ENCODE data around the gene PRKCH.

PRKCH gene

GRCh38 chr14:61334197-61334701 lies 12.9 kb downstream of the PRKCH start:
- Histone ChIP-seq H2AFZ (ENCODE audit: low read depth, low read length) (no peak overlapping the region), H3K4me3 (ENCODE audit: low read length) (no peak overlapping the region), H3K36me3 (replicated peaks; ENCODE audit: low read depth, low read length) (no peaks in the 10 kb centered on the region), H3K4me2 (ENCODE audit: low read length) (no peak overlapping the region), H3K79me2 (ENCODE audit: low read length) (no peaks in the 10 kb centered on the region), H3K9me3 (ENCODE audit: insufficient read depth, low read length) (no peaks in the 10 kb centered on the region), H3K4me1 (ENCODE audit: low read length) (peaks cover 11% of the 10 kb centered on the region), H4K20me1 (ENCODE audit: insufficient read depth, low read length) (no peaks in the 10 kb centered on the region), H3K27ac (ENCODE audit: low read length) (no peak overlapping the region), H3K9ac (ENCODE audit: low read length) (no peak overlapping the region), H3K27me3 (ENCODE audit: low read depth, low read length) (peaks cover 9% of the 10 kb centered on the region)
- no peak for TF ChIP-seq EZH2phosphoT487 (IDR thresholded peaks at IDR 0.05; ENCODE audit: low read depth)
- TF ChIP-seq, protein P1, sequence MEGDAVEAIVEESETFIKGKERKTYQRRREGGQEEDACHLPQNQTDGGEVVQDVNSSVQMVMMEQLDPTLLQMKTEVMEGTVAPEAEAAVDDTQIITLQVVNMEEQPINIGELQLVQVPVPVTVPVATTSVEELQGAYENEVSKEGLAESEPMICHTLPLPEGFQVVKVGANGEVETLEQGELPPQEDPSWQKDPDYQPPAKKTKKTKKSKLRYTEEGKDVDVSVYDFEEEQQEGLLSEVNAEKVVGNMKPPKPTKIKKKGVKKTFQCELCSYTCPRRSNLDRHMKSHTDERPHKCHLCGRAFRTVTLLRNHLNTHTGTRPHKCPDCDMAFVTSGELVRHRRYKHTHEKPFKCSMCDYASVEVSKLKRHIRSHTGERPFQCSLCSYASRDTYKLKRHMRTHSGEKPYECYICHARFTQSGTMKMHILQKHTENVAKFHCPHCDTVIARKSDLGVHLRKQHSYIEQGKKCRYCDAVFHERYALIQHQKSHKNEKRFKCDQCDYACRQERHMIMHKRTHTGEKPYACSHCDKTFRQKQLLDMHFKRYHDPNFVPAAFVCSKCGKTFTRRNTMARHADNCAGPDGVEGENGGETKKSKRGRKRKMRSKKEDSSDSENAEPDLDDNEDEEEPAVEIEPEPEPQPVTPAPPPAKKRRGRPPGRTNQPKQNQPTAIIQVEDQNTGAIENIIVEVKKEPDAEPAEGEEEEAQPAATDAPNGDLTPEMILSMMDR (IDR thresholded peaks at IDR 0.05; ENCODE audit: low read depth, low read length), result no peak

- Histone ChIP-seq H3K27me3 (ENCODE audit: low read depth, low read length) (peaks cover 9% of the 10 kb centered on the region), H2AFZ (ENCODE audit: low read depth, low read length) (no peak overlapping the region), H3K9me3 (ENCODE audit: insufficient read depth, low read length) (no peaks in the 10 kb centered on the region), H3K4me2 (ENCODE audit: low read length) (no peak overlapping the region), H4K20me1 (ENCODE audit: insufficient read depth, low read length) (no peaks in the 10 kb centered on the region), H3K36me3 (replicated peaks; ENCODE audit: low read depth, low read length) (no peaks in the 10 kb centered on the region), H3K4me1 (ENCODE audit: low read length) (peaks cover 3% of the 10 kb centered on the region), H3K79me2 (ENCODE audit: low read length) (no peaks in the 10 kb centered on the region), H3K9ac (ENCODE audit: low read length) (no peak overlapping the region), H3K27ac (ENCODE audit: low read length) (no peak overlapping the region), H3K4me3 (ENCODE audit: low read length) (no peak overlapping the region)
- no peak for TF ChIP-seq EZH2phosphoT487 (IDR thresholded peaks at IDR 0.05; ENCODE audit: low read depth)
- TF ChIP-seq, protein P1 (IDR thresholded peaks at IDR 0.05; ENCODE audit: low read depth, low read length), result no peak
Observed at GRCh38 chr14:61335049-61335448, 13.7 kb downstream of the PRKCH start.

DNA sequence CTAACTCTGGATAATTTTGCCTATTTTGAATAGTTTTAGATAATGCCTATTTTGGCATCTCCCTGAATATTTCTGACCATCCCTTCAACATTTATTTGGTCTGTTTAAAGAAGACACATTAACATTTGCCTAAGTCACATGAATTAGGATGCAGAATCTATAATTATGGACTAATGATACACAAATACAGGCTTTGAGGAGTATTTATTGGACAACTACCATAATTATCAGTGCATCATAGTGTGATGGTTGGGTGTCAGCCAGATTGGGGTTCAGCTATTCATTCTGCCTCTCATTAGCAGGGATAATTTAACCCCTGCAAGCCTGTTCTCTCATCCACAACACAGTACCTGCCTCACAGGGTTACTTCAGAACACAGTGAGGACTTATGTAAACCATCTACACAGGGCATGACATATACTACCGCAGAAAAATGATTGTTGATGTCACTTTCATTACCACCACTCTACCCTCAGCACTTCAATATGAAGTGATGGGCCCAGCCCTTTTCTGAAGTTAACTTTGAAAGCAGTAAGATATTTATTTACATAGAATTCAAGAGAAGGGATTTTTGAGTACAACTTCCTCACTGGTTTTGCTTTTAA lies 14.4 kb downstream of the PRKCH start:
- Histone ChIP-seq H3K27me3 (ENCODE audit: low read depth, low read length) (peaks cover 9% of the 10 kb centered on the region), H3K4me3 (ENCODE audit: low read length) (no peak overlapping the region), H3K79me2 (ENCODE audit: low read length) (no peaks in the 10 kb centered on the region), H3K4me1 (ENCODE audit: low read length) (no peaks in the 10 kb centered on the region), H4K20me1 (ENCODE audit: insufficient read depth, low read length) (no peaks in the 10 kb centered on the region), H3K9me3 (ENCODE audit: insufficient read depth, low read length) (no peaks in the 10 kb centered on the region), H3K9ac (ENCODE audit: low read length) (no peak overlapping the region), H3K4me2 (ENCODE audit: low read length) (no peak overlapping the region), H2AFZ (ENCODE audit: low read depth, low read length) (no peak overlapping the region), H3K27ac (ENCODE audit: low read length) (no peak overlapping the region), H3K36me3 (replicated peaks; ENCODE audit: low read depth, low read length) (no peaks in the 10 kb centered on the region)
- no peak for TF ChIP-seq EZH2phosphoT487 (IDR thresholded peaks at IDR 0.05; ENCODE audit: low read depth)
- TF ChIP-seq, protein P1 (IDR thresholded peaks at IDR 0.05; ENCODE audit: low read depth, low read length), result no peak

- H3K4me2 ChIP-seq (ENCODE audit: low read length), result no peak overlapping the region
- H4K20me1 ChIP-seq (ENCODE audit: insufficient read depth, low read length), result no peaks in the 10 kb centered on the region
- no peaks in the 10 kb centered on the region for H3K27me3 ChIP-seq (ENCODE audit: low read depth, low read length)
- H3K4me1 ChIP-seq (ENCODE audit: low read length), result no peaks in the 10 kb centered on the region
- H2AFZ ChIP-seq (ENCODE audit: low read depth, low read length), result no peak overlapping the region
- TF ChIP-seq, protein P1 (IDR thresholded peaks at IDR 0.05; ENCODE audit: low read depth, low read length), result no peak
- no peak for TF ChIP-seq EZH2phosphoT487 (IDR thresholded peaks at IDR 0.05; ENCODE audit: low read depth)
- H3K27ac ChIP-seq (ENCODE audit: low read length), result no peak overlapping the region
- H3K9me3 ChIP-seq (ENCODE audit: insufficient read depth, low read length), result no peaks in the 10 kb centered on the region
- no peaks in the 10 kb centered on the region for H3K36me3 ChIP-seq (replicated peaks; ENCODE audit: low read depth, low read length)
- no peaks in the 10 kb centered on the region for H3K79me2 ChIP-seq (ENCODE audit: low read length)
- H3K4me3 ChIP-seq (ENCODE audit: low read length), result no peak overlapping the region
- H3K9ac ChIP-seq (ENCODE audit: low read length), result no peak overlapping the region
Observed at GRCh38 chr14:61337893-61338292, 16.5 kb downstream of the PRKCH start.
